ENCODE data around the gene MYOF.

GRCh38 chr10:93514521-93514920 is 32.4 kb upstream of the MYOF start:
- TF ChIP-seq GATA2 (IDR thresholded peaks at IDR 0.05; ENCODE audit: low read depth, low read length) (no peak), GATA3 (IDR thresholded peaks at IDR 0.05; ENCODE audit: low read depth, low read length) (no peak)
